Heart left ventricle (tissue), 16 donors: ENCODE results near the gene EVL. TPM values are rescaled to one million over a fixed set of nuclear protein-coding genes. Genes with fewer than 3 reads are reported as not detected.

ENCODE experiments used
- ATAC-seq, 4 donors: fragments of 200-7000 bp; cut with Tn5 transposase; one replicate each; pipeline ENCODE4 v1.9.1; 2020 to 2022; ENCODE audit warnings: moderate library complexity in 4 of 4, mild to moderate bottlenecking in 3 of 4, moderate number of reproducible peaks in 1 of 4
- DNase-seq, 5 donors: peaks; one replicate each; pipeline ENCODE4 v3.0.0-alpha.2; 2020
- H3K27ac ChIP-seq, 12 donors: fragments of 200-600 bp; sonication (generic) in 4 of 12; one replicate each; pipeline versions ENCODE4 v1.5.0 to v1.8.0; 2016 to 2022; ENCODE audit warnings: mild to moderate bottlenecking in 2 of 12
- H3K27me3 ChIP-seq, 9 donors: fragments of 200-600 bp; sonication (generic) in 2 of 9; one replicate each; pipeline versions ENCODE4 v1.5.1 to v1.8.0; 2016 to 2022; ENCODE audit warnings: mild to moderate bottlenecking in 3 of 9
- H3K36me3 ChIP-seq, 9 donors: fragments of 200-600 bp; sonication (generic) in 2 of 9; one replicate each; pipeline versions ENCODE4 v1.5.0 to v1.8.0; 2018 to 2022; ENCODE audit warnings: mild to moderate bottlenecking in 2 of 9
- H3K4me1 ChIP-seq, 12 donors: fragments of 200-600 bp; sonication (generic) in 4 of 12; one replicate each; pipeline versions ENCODE4 v1.5.0 to v1.8.0; 2016 to 2022; ENCODE audit warnings: mild to moderate bottlenecking in 3 of 12
- H3K4me3 ChIP-seq, 12 donors: fragments of 200-600 bp; sonication (generic) in 4 of 12; one replicate each; pipeline versions ENCODE4 v1.5.0 to v1.8.0; 2017 to 2022; ENCODE audit warnings: mild to moderate bottlenecking in 9 of 12, moderate library complexity in 4 of 12
- H3K9me3 ChIP-seq, 12 donors: fragments of 200-600 bp; sonication (generic) in 4 of 12; one replicate each; pipeline versions ENCODE4 v1.5.0 to v1.8.0; 2016 to 2022; ENCODE audit warnings: mild to moderate bottlenecking in 1 of 12
- POLR2A ChIP-seq, 2 donors: fragments of 450-650 bp; IDR thresholded peaks; one replicate each; pipeline ENCODE4 v1.6.1; 2017; ENCODE audit warnings: antibody characterized with exemption in 2 of 2, mild to moderate bottlenecking in 2 of 2, moderate library complexity in 2 of 2
- WGBS, 4 donors: extraction: QIAGEN DNeasy Blood & Tissue Kit in 2 of 4; methylation state at CpG; one replicate each; pipeline versions ENCODE4 v1.1.5 to v1.1.7; 2013 to 2018; 5-methylcytosine and 5-hydroxymethylcytosine counted together
- intact Hi-C, 10 donors: fragments of 100-400 bp; cut with DNase I; formaldehyde crosslinking; loops; one replicate each; pipeline versions ENCODE4 v1.11.1 to v1.14.2; 2022
- polyA plus RNA-seq, 2 donors: library from polyadenylated mRNA; stranded (reverse); fragments of 200-250 nt; gene quantifications; one replicate each; pipeline ENCODE4 v1.2.3, GENCODE V29; 2013
- total RNA-seq, 9 donors: library from RNA; depleted of rRNA in 2 of 9; stranded (reverse); fragments of >200 nt in 2 of 9; fragmentation: NEBNext Ultra II Directional in 3 of 9; extraction: Animal tissue kit (Norgen Biotek cat#: 25700) in 3 of 9; gene quantifications; one replicate each; pipeline versions ENCODE4 v1.1.0 to v1.2.4, GENCODE V29; 2016 to 2023
- TF ChIP-seq, protein P1 (sequence below), 12 donors: fragments of 200-600 bp; sonication (generic) in 4 of 12; IDR thresholded peaks; one replicate each; pipeline versions ENCODE4 v1.5.0 to v1.8.0; 2018 to 2022; ENCODE audit warnings: antibody characterized with exemption in 12 of 12, mild to moderate bottlenecking in 5 of 12
- donor health status: ischemic (EF 13 %, LVEDD 7.1; RV severe dilation, severe dysfunction).
- donor health status: healthy with polysubstance abuse.
- donor health status: DM: no; HTN: yes; CAD: no.
- donor health status: DM: no; HTN: no; CAD: no.
- donor health status: ischemic (EF 25% LVEDD 6.9; RV normal size, moderate dysfunction).
- donor health status: ischemic (EF 25% LVEDD 5.7; RV mildly dilated, moderate dysfunction).
- donor health status: healthy.
- donor health status: DM: yes; HTN: yes; CAD: no.
- donor health status: ischemic (EF 35%, LVEDD 5.7; RV mildly dilated, moderate dysfunction).
- donor health status: nonischemic (EF 11% LVEDD 7.7; RV severe dilation, severe dysfunction).
- donor health status: DM: yes; HTN: yes; CAD: no.
- donor health status: PGD.
- donor health status: ischemic (EF 29% LVEDD 5.4; RV normal size, mild dysfunction).
- donor health status: nonischemic (EF 23%, LVEDD 6.1; RV moderate dilation, normal function).

Gene EVL
- total and polyA plus RNA-seq, 11 donors = 23.8 to 116 (median 39.9) TPM

GRCh38 chr14:100091386-100091785, 26.2 kb downstream of the EVL start:
- TF ChIP-seq POLR2A (IDR thresholded peaks at IDR 0.05) = no peak
- TF ChIP-seq, protein P1, sequence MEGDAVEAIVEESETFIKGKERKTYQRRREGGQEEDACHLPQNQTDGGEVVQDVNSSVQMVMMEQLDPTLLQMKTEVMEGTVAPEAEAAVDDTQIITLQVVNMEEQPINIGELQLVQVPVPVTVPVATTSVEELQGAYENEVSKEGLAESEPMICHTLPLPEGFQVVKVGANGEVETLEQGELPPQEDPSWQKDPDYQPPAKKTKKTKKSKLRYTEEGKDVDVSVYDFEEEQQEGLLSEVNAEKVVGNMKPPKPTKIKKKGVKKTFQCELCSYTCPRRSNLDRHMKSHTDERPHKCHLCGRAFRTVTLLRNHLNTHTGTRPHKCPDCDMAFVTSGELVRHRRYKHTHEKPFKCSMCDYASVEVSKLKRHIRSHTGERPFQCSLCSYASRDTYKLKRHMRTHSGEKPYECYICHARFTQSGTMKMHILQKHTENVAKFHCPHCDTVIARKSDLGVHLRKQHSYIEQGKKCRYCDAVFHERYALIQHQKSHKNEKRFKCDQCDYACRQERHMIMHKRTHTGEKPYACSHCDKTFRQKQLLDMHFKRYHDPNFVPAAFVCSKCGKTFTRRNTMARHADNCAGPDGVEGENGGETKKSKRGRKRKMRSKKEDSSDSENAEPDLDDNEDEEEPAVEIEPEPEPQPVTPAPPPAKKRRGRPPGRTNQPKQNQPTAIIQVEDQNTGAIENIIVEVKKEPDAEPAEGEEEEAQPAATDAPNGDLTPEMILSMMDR (IDR thresholded peaks at IDR 0.05) = no peak
- DNase-seq (no peak), ATAC-seq (no peak)
- Histone ChIP-seq H3K4me1 (no peaks in the 10 kb centered on the region), H3K4me3 (no peak overlapping the region), H3K9me3 (no peaks in the 10 kb centered on the region), H3K27ac (no peak overlapping the region), H3K36me3 (peaks cover 0 to 72% (median 17%) of the 10 kb centered on the region in 9 donors), H3K27me3 (no peaks in the 10 kb centered on the region)
- intact Hi-C loops = no loop called here
- WGBS, 4 donors = 87 to 96% (median 94%) methylated on average over 6 to 7 of the region's 7 CpGs

- no peaks in the 10 kb centered on the region for H3K9me3 ChIP-seq
- no peaks in the 10 kb centered on the region for H3K27me3 ChIP-seq
- WGBS, 4 donors = 54 to 70% (median 65%) methylated on average over 1 of the region's 1 CpG
- H3K4me3 ChIP-seq = no peak overlapping the region
- ATAC-seq (no peak), DNase-seq (no peak)
- TF ChIP-seq, protein P1 (IDR thresholded peaks at IDR 0.05) = no peak
- no peak for TF ChIP-seq POLR2A (IDR thresholded peaks at IDR 0.05)
- H3K27ac ChIP-seq = no peak overlapping the region
- intact Hi-C loops = no loop called here
- H3K36me3 ChIP-seq = peaks cover 0 to 72% (median 12%) of the 10 kb centered on the region in 9 donors
- H3K4me1 ChIP-seq = no peaks in the 10 kb centered on the region
Measured at GRCh38 chr14:100092832-100093231, 27.6 kb downstream of the EVL start.

GRCh38 chr14:100093319-100093718, 28.1 kb downstream of the EVL start:
- 80 to 94% (median 88%) methylated on average over 6 of the region's 6 CpGs for WGBS, 4 donors
- Histone ChIP-seq H3K27ac (no peak overlapping the region), H3K4me3 (no peak overlapping the region), H3K36me3 (peaks cover 0 to 72% (median 14%) of the 10 kb centered on the region in 9 donors), H3K4me1 (no peaks in the 10 kb centered on the region), H3K27me3 (no peaks in the 10 kb centered on the region), H3K9me3 (no peaks in the 10 kb centered on the region)
- DNase-seq (no peak), ATAC-seq (no peak)
- intact Hi-C loops = no loop called here
- TF ChIP-seq POLR2A (IDR thresholded peaks at IDR 0.05) = no peak
- TF ChIP-seq, protein P1 (IDR thresholded peaks at IDR 0.05) = no peak

- 91 to 98% (median 94%) methylated on average over 3 of the region's 3 CpGs for WGBS, 4 donors
- no peak overlapping the region for H3K4me3 ChIP-seq
- H3K36me3 ChIP-seq = peaks cover 0 to 66% (median 13%) of the 10 kb centered on the region in 9 donors
- peaks cover 0 to 16% (median 0%) of the 10 kb centered on the region in 12 donors for H3K4me1 ChIP-seq
- DNase-seq = no peak
- H3K9me3 ChIP-seq = no peaks in the 10 kb centered on the region
- intact Hi-C loops = no loop called here
- no peak for TF ChIP-seq POLR2A (IDR thresholded peaks at IDR 0.05)
- TF ChIP-seq, protein P1 (IDR thresholded peaks at IDR 0.05) = no peak
- no peak for ATAC-seq
- H3K27ac ChIP-seq = no peak overlapping the region
- H3K27me3 ChIP-seq = no peaks in the 10 kb centered on the region
Measured at GRCh38 chr14:100096656-100097055, 31.4 kb downstream of the EVL start.
